Putamen (tissue), 1 donor: ENCODE measurements around the gene CLIC3.
A peak's percentile ranks its signal among the peaks of the same experiment; 100 is the strongest.

Experiments
- DNase-seq: peaks from one replicate; pipeline ENCODE4 v3.0.0-alpha.2; 2016; ENCODE audit warnings: low spot score

The CLIC3 gene

DNA sequence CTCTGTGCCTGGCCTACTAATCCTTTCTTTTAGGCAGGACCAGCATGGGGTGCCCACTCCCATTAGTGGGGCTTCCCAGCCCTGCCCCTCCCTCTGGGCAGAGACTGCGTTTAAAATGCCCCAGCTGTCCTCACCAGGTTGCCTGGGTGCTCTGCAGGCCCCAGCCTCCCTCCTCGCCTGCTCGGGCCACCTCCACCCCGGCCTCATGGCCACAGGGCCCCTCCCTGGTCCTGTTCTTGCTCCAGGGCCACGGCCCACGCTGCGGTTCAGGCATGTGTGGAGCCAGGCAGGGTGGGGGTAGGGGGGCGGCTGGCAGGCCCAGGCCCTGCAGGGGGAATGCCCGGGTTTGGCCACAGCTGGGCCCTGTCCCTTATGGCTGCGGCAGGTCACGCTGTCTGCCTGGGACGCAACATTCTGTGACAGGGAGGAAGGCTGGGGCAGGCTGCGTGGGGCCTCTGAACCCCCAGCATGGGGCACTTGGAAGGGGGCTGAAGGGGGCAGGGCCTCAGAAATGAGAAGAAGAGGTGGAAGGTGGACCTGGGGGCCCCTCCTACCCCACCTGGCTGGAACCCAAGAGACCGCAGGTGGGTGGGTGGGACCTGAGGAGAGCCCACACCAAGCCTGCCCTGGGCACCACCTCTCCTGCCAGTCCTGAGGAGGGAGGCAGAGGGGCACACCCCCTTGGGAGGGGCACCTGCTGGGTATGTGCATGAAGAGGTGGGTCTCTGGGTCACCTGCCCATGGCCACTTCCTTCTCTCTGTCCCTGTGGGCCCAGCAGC, 44.6 kb downstream of the CLIC3 start, which contains the start of gene LCN12:
Gene LCN12, plus strand, starts transcription at position 733 of the 780 bp plus-strand sequence. CDS start 55 bp downstream, outside the sequence.
- no peak for DNase-seq

DNA sequence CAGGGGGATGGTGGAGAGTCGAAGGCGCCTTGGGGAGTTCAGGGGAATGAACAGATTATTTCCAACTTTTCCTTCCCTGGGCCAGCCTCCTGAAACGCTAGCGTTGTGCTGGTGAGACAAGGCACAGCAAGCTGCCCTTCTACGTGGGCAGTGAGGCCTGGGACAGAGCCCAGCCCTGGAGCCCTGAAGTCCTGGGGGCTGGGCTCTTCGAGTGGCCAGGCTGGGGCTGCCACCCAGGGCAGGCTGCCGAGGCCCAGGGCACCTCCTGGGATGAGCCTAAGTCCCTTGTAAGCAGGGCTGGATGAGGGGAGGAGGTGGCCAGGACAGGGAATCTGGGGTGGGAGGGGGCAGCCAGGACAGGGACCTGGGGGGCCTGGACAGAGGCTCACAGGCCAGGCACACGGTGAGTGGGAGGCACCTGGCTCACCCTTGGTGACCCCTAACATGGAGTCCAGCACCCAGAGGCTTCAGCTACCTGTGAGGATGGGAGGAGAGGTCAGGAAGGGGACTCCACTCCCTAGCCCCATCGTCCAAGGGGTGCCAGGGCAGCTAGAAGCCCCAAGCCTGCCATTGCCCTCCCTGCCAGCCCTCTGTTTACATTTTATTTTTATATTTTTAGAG, 45.6 kb downstream of the CLIC3 start:
- DNase-seq: no peak

- DNase-seq: peak; percentile 93
These were observed 46.3 kb downstream of the CLIC3 start for GRCh38 chr9:136949817-136950655.

DNA sequence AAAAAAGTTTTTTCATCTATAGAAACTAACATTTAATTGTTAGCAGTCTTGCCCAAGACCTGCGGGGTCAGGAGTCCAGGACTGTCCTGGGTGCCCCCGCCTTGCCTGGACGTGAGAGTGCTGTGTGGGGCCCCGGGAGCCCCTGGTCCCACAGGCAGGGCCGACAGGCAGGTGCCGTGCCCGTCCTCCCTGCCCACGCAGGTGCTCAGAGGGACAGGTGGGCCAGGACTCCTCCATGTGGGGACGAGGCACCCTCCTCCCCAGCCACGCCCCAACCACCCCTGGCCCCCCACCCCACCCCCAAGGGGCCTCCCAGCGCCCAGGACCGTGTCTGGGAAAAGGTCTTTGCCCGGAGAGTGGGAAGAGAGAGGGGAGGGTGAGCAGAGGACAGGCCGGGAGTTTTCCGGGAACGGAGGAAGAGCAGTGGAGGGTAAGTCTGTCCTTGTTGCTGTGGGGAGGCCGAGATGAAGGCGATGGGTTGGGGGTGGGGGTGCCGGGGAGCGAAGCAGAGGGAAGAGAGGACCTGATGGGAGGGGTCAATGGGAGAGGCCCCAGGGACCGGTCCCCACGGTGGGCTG, 47.0 kb downstream of the CLIC3 start:
- DNase-seq: no peak

DNA sequence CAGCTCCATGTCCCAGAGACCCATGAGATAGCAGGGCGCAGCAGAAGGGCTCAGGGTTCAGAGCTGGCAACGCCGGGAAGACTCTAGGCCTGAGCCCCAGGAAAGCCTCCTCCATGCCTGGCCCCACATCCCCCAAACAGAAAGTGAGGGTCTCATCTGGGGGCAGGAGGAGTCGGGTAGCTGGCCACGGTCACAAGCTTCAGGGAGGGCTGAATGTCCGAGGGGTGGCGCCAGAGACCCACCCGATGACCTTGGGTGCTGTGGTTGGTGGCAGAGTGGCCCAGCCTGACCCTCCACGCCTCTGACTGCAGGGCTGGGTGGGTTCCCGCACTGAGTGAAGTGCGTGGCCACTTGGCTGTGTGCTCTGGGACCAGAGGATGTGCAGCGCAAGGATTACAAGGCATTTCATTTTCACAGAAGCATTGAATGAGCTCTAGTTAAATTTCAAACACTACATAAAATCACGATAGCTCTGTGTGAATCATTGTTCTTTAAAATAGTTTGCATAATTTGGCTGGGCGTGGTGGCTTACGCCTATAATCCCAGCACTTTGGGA, 48.3 kb downstream of the CLIC3 start:
- peak; percentile 73 for DNase-seq

GRCh38 chr9:136947028-136947891, 49.1 kb downstream of the CLIC3 start:
- peak; percentile 66 for DNase-seq

DNA sequence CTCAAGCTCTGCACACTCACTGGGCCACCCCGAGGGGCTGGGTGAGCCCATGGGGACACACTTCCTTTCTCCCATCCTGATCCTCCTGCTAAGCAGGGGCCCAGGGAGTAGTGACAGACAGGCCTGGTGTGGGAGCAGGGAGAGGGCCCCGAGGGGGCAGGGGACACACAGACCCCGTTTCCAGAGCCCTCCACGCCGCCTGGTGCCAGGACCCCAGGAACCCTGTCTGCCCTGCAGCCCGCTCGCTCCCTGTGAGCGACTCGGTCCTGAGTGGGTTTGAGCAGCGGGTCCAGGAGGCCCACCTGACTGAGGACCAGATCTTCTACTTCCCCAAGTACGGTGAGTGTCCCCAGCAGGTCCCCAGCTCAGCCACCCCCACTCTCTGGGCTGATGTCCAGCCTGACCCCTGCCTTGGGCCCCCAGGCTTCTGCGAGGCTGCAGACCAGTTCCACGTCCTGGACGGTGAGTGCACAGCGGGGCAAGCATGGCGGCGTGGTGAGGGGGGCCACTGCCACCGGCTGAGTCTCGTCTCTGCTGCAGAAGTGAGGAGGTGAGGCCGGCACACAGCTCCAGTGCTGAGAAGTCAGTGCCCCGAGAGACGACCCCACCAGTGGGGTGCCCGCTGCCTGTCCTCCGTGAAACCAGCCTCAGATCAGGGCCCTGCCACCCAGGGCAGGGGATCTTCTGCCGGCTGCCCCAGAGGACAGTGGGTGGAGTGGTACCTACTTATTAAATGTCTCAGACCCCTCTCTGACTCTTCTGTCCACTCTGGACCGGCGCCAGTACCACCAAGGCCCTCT, 49.9 kb downstream of the CLIC3 start:
- DNase-seq: no peak

DNA sequence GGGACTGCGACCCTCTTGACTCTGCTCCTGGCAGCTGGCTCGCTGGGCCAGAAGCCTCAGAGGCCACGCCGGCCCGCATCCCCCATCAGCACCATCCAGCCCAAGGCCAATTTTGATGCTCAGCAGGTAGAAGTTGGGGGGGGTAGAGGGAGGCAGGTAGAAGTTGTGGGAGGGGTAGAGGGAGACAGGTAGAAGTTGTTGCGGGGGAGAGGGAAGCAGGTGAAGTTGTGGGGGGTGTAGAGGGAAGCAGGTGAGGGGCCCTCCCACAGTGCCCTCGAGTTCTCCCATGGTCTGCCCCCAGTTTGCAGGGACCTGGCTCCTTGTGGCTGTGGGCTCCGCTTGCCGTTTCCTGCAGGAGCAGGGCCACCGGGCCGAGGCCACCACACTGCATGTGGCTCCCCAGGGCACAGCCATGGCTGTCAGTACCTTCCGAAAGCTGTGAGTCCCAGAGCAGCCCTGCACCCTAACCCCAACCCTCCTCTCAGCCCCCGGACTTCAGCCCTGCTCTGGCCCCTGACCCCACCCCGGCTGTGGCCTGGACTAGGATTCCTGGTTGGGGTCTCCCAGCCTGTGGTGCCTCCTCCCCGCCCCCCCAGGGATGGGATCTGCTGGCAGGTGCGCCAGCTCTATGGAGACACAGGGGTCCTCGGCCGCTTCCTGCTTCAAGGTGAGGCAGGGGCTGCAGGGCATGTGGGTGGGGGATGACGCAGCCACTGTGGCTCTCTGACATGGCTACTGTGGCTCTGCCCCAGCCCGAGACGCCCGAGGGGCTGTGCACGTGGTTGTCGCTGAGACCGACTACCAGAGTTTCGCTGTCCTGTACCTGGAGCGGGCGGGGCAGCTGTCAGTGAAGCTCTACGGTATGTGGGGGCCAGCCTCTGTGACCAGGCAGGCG, 50.8 kb downstream of the CLIC3 start:
- DNase-seq: no peak
